ENCODE results near the gene DHX15. TPM values are rescaled to one million over a fixed set of nuclear protein-coding genes. Genes with fewer than 3 reads are reported as not detected.

Gene DHX15
- total and polyA plus RNA-seq, 2 of the 13 experiments (the other 11 are each of a cell fraction or from before 2014, with no cell fraction given): 92.9 to 165 TPM

DNA sequence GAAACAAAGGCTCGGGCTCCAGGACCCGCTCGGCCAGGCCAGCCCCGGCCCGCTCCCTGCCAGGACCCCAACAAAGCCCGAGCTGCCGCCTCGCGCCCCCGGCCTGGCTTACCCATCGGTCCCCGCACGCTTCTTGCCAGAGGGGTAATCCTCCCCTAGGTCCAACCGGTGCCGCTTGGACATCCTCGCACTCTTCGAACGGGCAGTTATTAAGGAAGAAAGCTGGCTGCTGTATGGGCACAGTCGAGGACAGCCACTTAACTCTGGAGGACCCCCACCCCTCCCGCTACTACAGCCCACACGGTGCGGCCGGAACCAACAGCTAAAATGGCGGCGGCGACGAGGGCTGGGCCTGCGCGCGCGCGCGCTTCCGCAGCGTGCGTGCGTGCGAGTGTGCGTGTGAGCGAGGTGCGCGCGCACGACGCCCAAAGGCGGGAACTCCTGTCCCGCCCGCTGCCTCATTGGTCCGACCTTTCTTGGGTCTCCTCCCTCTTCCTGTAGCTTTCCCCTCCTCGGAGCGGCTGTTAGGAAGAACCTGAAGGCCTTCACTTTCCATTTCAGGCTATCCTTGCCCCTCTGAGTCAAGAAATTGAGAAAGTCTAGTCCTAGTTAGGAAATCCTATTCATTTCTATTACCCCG lies at the start of gene DHX15 (continued):
- peak; percentile 81 for TF ChIP-seq POGZ (CRISPR knock-in tag; IDR thresholded peaks at IDR 0.05)
- peak; percentile 89 for TF ChIP-seq YEATS4 (CRISPR knock-in tag; IDR thresholded peaks at IDR 0.05; ENCODE audit: borderline replicate concordance)
- TF ChIP-seq KLF16 (CRISPR knock-in tag; IDR thresholded peaks at IDR 0.05): peak in 1 of 2 experiments; percentile 75; a peak in 2 of 4 replicates
- TF ChIP-seq CREB3 (CRISPR knock-in tag; IDR thresholded peaks at IDR 0.05): peak; percentile 79; the same call in 1 of the 2 replicates
- TF ChIP-seq ELF3 (CRISPR knock-in tag; IDR thresholded peaks at IDR 0.05): peak; percentile 79
- TF ChIP-seq ZNF292 (CRISPR knock-in tag; IDR thresholded peaks at IDR 0.05; ENCODE audit: borderline replicate concordance, low read depth): no peak
- TF ChIP-seq ZSCAN5A (CRISPR knock-in tag; IDR thresholded peaks at IDR 0.05; ENCODE audit: borderline replicate concordance): peak; percentile 64; the same call in 1 of the 2 replicates
- peak; percentile 78 for TF ChIP-seq ETV5 (CRISPR knock-in tag; IDR thresholded peaks at IDR 0.05; ENCODE audit: borderline replicate concordance)
- TF ChIP-seq HMGXB3 (CRISPR knock-in tag; IDR thresholded peaks at IDR 0.05; ENCODE audit: borderline replicate concordance): 0 out of 2 replicates have a peak, but pooled peaks have one; percentile 39
- no peak for TF ChIP-seq ZNF746 (CRISPR knock-in tag; IDR thresholded peaks at IDR 0.05)
- TF ChIP-seq PHF8 (CRISPR knock-in tag; IDR thresholded peaks at IDR 0.05): peak; percentile 90
- TF ChIP-seq ZNF747 (CRISPR knock-in tag; IDR thresholded peaks at IDR 0.05; ENCODE audit: borderline replicate concordance): 0 out of 2 replicates have a peak, but pooled peaks have one; percentile 64
- no peak for TF ChIP-seq ZNF777 (CRISPR knock-in tag; IDR thresholded peaks at IDR 0.05)
- TF ChIP-seq RBFOX2 (IDR thresholded peaks at IDR 0.05; ENCODE audit: low read depth, low read length): peak; percentile 96

All from HepG2 (cell line).